ENCODE measurements around the gene ARFGEF3.
A peak's percentile ranks its signal among the peaks of the same experiment; 100 is the strongest.

The ARFGEF3 gene

DNA sequence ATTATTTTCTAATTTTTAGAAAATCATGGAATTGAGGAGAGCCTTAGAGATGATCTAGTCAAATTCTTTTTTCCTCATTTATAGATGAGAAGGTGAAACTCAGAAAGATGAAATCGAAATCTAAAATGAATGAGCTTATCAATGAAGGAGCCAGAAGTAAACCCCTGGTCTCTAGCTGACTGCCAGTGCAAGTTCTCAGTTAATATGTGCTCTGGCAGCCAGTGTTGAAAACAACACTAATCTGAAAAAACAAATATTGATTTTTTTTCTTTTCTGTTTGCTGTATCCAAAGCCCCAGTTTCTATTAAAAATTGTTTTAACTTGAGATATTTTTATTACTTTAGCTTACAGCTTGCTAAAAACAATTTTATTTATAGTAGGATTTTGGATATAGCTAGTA, 78.0 kb downstream of the ARFGEF3 start:
- WGBS, result 90% methylated on average over 1 of the region's 1 CpG
- H3K4me1 ChIP-seq (ENCODE audit: control insufficient read depth, insufficient read depth, low read depth, low read length), result peaks cover 2% of the 10 kb centered on the region

GRCh38 chr6:138240476-138241245, 78.9 kb downstream of the ARFGEF3 start:
- H4K8ac ChIP-seq (ENCODE audit: low read length), result no peak overlapping the region
- H3K4me1 ChIP-seq (ENCODE audit: control insufficient read depth, insufficient read depth, low read depth, low read length), result peaks cover 2% of the 10 kb centered on the region
- peak overlapping the region; percentile 28 for H2AK5ac ChIP-seq (ENCODE audit: low read length, severe bottlenecking)
- H3K9me3 ChIP-seq (ENCODE audit: control insufficient read depth, low read length), result no peaks in the 10 kb centered on the region
- H3K23ac ChIP-seq (ENCODE audit: low read length in 2 of 2), result no peak overlapping the region
- no peak overlapping the region for H2BK12ac ChIP-seq (ENCODE audit: low read length in 2 of 2)
- H3K79me1 ChIP-seq (replicated peaks; ENCODE audit: low read length, poor library complexity, severe bottlenecking), result no peaks in the 10 kb centered on the region
- no peaks in the 10 kb centered on the region for H3K36me3 ChIP-seq (ENCODE audit: control insufficient read depth in 1 of 2, insufficient read depth in 2 of 2, low read depth in 1 of 2, low read length in 2 of 2)
- peak; percentile 39 for DNase-seq
- peak overlapping the region; percentile 43 for H3K27ac ChIP-seq (ENCODE audit: low read length, poor library complexity, severe bottlenecking)
- WGBS, result 63% methylated on average over 13 of the region's 13 CpGs
- H3K27me3 ChIP-seq (ENCODE audit: control insufficient read depth in 1 of 2, insufficient read depth in 1 of 2, low read length in 2 of 2), result no peaks in the 10 kb centered on the region
- H2AFZ ChIP-seq (ENCODE audit: low read depth, low read length), result no peak overlapping the region
- H3K9ac ChIP-seq (ENCODE audit: low read length), result no peak overlapping the region
- no peak overlapping the region for H2BK5ac ChIP-seq (ENCODE audit: low read depth, low read length, poor library complexity, severe bottlenecking)
- H2BK15ac ChIP-seq (ENCODE audit: low read depth, poor library complexity, severe bottlenecking), result no peak overlapping the region
- no peak overlapping the region for H2BK120ac ChIP-seq (ENCODE audit: low read depth, low read length)
- H3K4me2 ChIP-seq (ENCODE audit: low read length, poor library complexity, severe bottlenecking), result peak overlapping the region; percentile 33
- no peak overlapping the region for H3K4ac ChIP-seq (ENCODE audit: low read depth in 1 of 2, low read length in 2 of 2)
- H4K91ac ChIP-seq (ENCODE audit: low read length), result no peak overlapping the region
- H3K18ac ChIP-seq (ENCODE audit: low read depth in 1 of 2, low read length in 2 of 2), result no peak overlapping the region
- H3K4me3 ChIP-seq (ENCODE audit: insufficient read depth in 1 of 2, low read depth in 1 of 2, low read length in 2 of 2), result no peak overlapping the region
- H3K14ac ChIP-seq (ENCODE audit: low read length in 2 of 2), result no peak overlapping the region

More for the DNA sequence above, 78.0 kb downstream of the ARFGEF3 start:
- Histone ChIP-seq H2AK5ac (ENCODE audit: low read length, severe bottlenecking) (no peak overlapping the region), H3K27me3 (ENCODE audit: control insufficient read depth in 1 of 2, insufficient read depth in 1 of 2, low read length in 2 of 2) (no peaks in the 10 kb centered on the region), H2BK15ac (ENCODE audit: low read depth, poor library complexity, severe bottlenecking) (no peak overlapping the region), H3K4me3 (ENCODE audit: insufficient read depth in 1 of 2, low read depth in 1 of 2, low read length in 2 of 2) (no peak overlapping the region), H3K36me3 (ENCODE audit: control insufficient read depth in 1 of 2, insufficient read depth in 2 of 2, low read depth in 1 of 2, low read length in 2 of 2) (no peaks in the 10 kb centered on the region), H4K91ac (ENCODE audit: low read length) (no peak overlapping the region), H4K8ac (ENCODE audit: low read length) (no peak overlapping the region), H3K14ac (ENCODE audit: low read length in 2 of 2) (no peak overlapping the region), H3K9ac (ENCODE audit: low read length) (no peak overlapping the region), H2AFZ (ENCODE audit: low read depth, low read length) (no peak overlapping the region), H2BK120ac (ENCODE audit: low read depth, low read length) (no peak overlapping the region), H3K4me2 (ENCODE audit: low read length, poor library complexity, severe bottlenecking) (no peak overlapping the region), H2BK12ac (ENCODE audit: low read length in 2 of 2) (no peak overlapping the region), H3K4ac (ENCODE audit: low read depth in 1 of 2, low read length in 2 of 2) (no peak overlapping the region), H3K9me3 (ENCODE audit: control insufficient read depth, low read length) (no peaks in the 10 kb centered on the region), H3K79me1 (replicated peaks; ENCODE audit: low read length, poor library complexity, severe bottlenecking) (no peaks in the 10 kb centered on the region), H3K23ac (ENCODE audit: low read length in 2 of 2) (no peak overlapping the region), H3K27ac (ENCODE audit: low read length, poor library complexity, severe bottlenecking) (no peak overlapping the region), H2BK5ac (ENCODE audit: low read depth, low read length, poor library complexity, severe bottlenecking) (no peak overlapping the region), H3K18ac (ENCODE audit: low read depth in 1 of 2, low read length in 2 of 2) (no peak overlapping the region)
- no peak for DNase-seq

GRCh38 chr6:138241381-138241780, 79.6 kb downstream of the ARFGEF3 start:
- Histone ChIP-seq H3K14ac (ENCODE audit: low read length in 2 of 2) (no peak overlapping the region), H3K27me3 (ENCODE audit: control insufficient read depth in 1 of 2, insufficient read depth in 1 of 2, low read length in 2 of 2) (no peaks in the 10 kb centered on the region), H4K8ac (ENCODE audit: low read length) (no peak overlapping the region), H3K36me3 (ENCODE audit: control insufficient read depth in 1 of 2, insufficient read depth in 2 of 2, low read depth in 1 of 2, low read length in 2 of 2) (no peaks in the 10 kb centered on the region), H2AK5ac (ENCODE audit: low read length, severe bottlenecking) (no peak overlapping the region), H2BK5ac (ENCODE audit: low read depth, low read length, poor library complexity, severe bottlenecking) (no peak overlapping the region), H3K79me1 (replicated peaks; ENCODE audit: low read length, poor library complexity, severe bottlenecking) (no peaks in the 10 kb centered on the region), H2BK15ac (ENCODE audit: low read depth, poor library complexity, severe bottlenecking) (no peak overlapping the region), H3K9me3 (ENCODE audit: control insufficient read depth, low read length) (no peaks in the 10 kb centered on the region), H3K27ac (ENCODE audit: low read length, poor library complexity, severe bottlenecking) (no peak overlapping the region), H2AFZ (ENCODE audit: low read depth, low read length) (no peak overlapping the region), H3K23ac (ENCODE audit: low read length in 2 of 2) (no peak overlapping the region), H3K4me1 (ENCODE audit: control insufficient read depth, insufficient read depth, low read depth, low read length) (peaks cover 2% of the 10 kb centered on the region), H3K4me3 (ENCODE audit: insufficient read depth in 1 of 2, low read depth in 1 of 2, low read length in 2 of 2) (no peak overlapping the region), H3K4me2 (ENCODE audit: low read length, poor library complexity, severe bottlenecking) (no peak overlapping the region), H2BK120ac (ENCODE audit: low read depth, low read length) (no peak overlapping the region), H4K91ac (ENCODE audit: low read length) (no peak overlapping the region), H3K18ac (ENCODE audit: low read depth in 1 of 2, low read length in 2 of 2) (no peak overlapping the region), H2BK12ac (ENCODE audit: low read length in 2 of 2) (no peak overlapping the region), H3K4ac (ENCODE audit: low read depth in 1 of 2, low read length in 2 of 2) (no peak overlapping the region), H3K9ac (ENCODE audit: low read length) (no peak overlapping the region)
- no peak for DNase-seq
- WGBS, result 92% methylated on average over 3 of the region's 3 CpGs

GRCh38 chr6:138241934-138242333, 80.2 kb downstream of the ARFGEF3 start:
- H3K18ac ChIP-seq (ENCODE audit: low read depth in 1 of 2, low read length in 2 of 2), result no peak overlapping the region
- H4K91ac ChIP-seq (ENCODE audit: low read length), result no peak overlapping the region
- H2BK12ac ChIP-seq (ENCODE audit: low read length in 2 of 2), result no peak overlapping the region
- peaks cover 2% of the 10 kb centered on the region for H3K4me1 ChIP-seq (ENCODE audit: control insufficient read depth, insufficient read depth, low read depth, low read length)
- no peak overlapping the region for H2AK5ac ChIP-seq (ENCODE audit: low read length, severe bottlenecking)
- H2BK5ac ChIP-seq (ENCODE audit: low read depth, low read length, poor library complexity, severe bottlenecking), result no peak overlapping the region
- H3K79me1 ChIP-seq (replicated peaks; ENCODE audit: low read length, poor library complexity, severe bottlenecking), result no peaks in the 10 kb centered on the region
- 97% methylated on average over 6 of the region's 6 CpGs for WGBS
- no peak overlapping the region for H3K4ac ChIP-seq (ENCODE audit: low read depth in 1 of 2, low read length in 2 of 2)
- no peak overlapping the region for H3K9ac ChIP-seq (ENCODE audit: low read length)
- H3K27ac ChIP-seq (ENCODE audit: low read length, poor library complexity, severe bottlenecking), result no peak overlapping the region
- no peaks in the 10 kb centered on the region for H3K9me3 ChIP-seq (ENCODE audit: control insufficient read depth, low read length)
- H2BK120ac ChIP-seq (ENCODE audit: low read depth, low read length), result no peak overlapping the region
- no peaks in the 10 kb centered on the region for H3K36me3 ChIP-seq (ENCODE audit: control insufficient read depth in 1 of 2, insufficient read depth in 2 of 2, low read depth in 1 of 2, low read length in 2 of 2)
- no peak overlapping the region for H2BK15ac ChIP-seq (ENCODE audit: low read depth, poor library complexity, severe bottlenecking)
- H3K4me3 ChIP-seq (ENCODE audit: insufficient read depth in 1 of 2, low read depth in 1 of 2, low read length in 2 of 2), result no peak overlapping the region
- no peak overlapping the region for H3K23ac ChIP-seq (ENCODE audit: low read length in 2 of 2)
- H3K27me3 ChIP-seq (ENCODE audit: control insufficient read depth in 1 of 2, insufficient read depth in 1 of 2, low read length in 2 of 2), result no peaks in the 10 kb centered on the region
- no peak overlapping the region for H2AFZ ChIP-seq (ENCODE audit: low read depth, low read length)
- no peak overlapping the region for H4K8ac ChIP-seq (ENCODE audit: low read length)
- H3K14ac ChIP-seq (ENCODE audit: low read length in 2 of 2), result no peak overlapping the region
- H3K4me2 ChIP-seq (ENCODE audit: low read length, poor library complexity, severe bottlenecking), result no peak overlapping the region
- DNase-seq, result no peak
